GM03348 (cell line): ENCODE results near the gene SIRT5.
A peak's percentile ranks its signal among the peaks of the same experiment; 100 is the strongest.

Experiments used
- DNase-seq: peaks from one replicate; pipeline ENCODE4 v3.0.0; 2012; ENCODE audit warnings: low spot score

Gene SIRT5

GRCh38 chr6:13553646-13554045, 20.8 kb upstream of the SIRT5 start:
- DNase-seq, result no peak

GRCh38 chr6:13554929-13555333, 19.5 kb upstream of the SIRT5 start:
- peak; percentile 64 for DNase-seq

- DNase-seq, result no peak
Observed at GRCh38 chr6:13557841-13558240, 16.6 kb upstream of the SIRT5 start.

- no peak for DNase-seq
Observed at GRCh38 chr6:13558718-13559117, 15.7 kb upstream of the SIRT5 start.

- DNase-seq, result no peak
Observed at GRCh38 chr6:13559251-13559650, 15.2 kb upstream of the SIRT5 start.

GRCh38 chr6:13559968-13560650, 14.3 kb upstream of the SIRT5 start:
- no peak for DNase-seq

GRCh38 chr6:13560651-13561044, 13.8 kb upstream of the SIRT5 start:
- no peak for DNase-seq

GRCh38 chr6:13561624-13562267, 12.7 kb upstream of the SIRT5 start:
- no peak for DNase-seq

GRCh38 chr6:13563009-13563408, 11.4 kb upstream of the SIRT5 start:
- DNase-seq, result no peak

GRCh38 chr6:13565921-13566320, 8.5 kb upstream of the SIRT5 start:
- DNase-seq, result no peak

- DNase-seq, result no peak
Observed at GRCh38 chr6:13566500-13566899, 7.9 kb upstream of the SIRT5 start.

- no peak for DNase-seq
Observed at GRCh38 chr6:13568970-13569369, 5.4 kb upstream of the SIRT5 start.

GRCh38 chr6:13572240-13572639, 2.2 kb upstream of the SIRT5 start:
- no peak for DNase-seq

GRCh38 chr6:13572951-13573654, 1.3 kb upstream of the SIRT5 start:
- no peak for DNase-seq

- peak; percentile 38 for DNase-seq
Observed at GRCh38 chr6:13573669-13574110, 711 bp upstream of the SIRT5 start.

GRCh38 chr6:13574149-13574570, 241 bp upstream of the SIRT5 start:
- peak; percentile 99 for DNase-seq

GRCh38 chr6:13575377-13575775, 975 bp downstream of the SIRT5 start:
- DNase-seq, result no peak

GRCh38 chr6:13576017-13576416, 1.6 kb downstream of the SIRT5 start:
- DNase-seq, result no peak

GRCh38 chr6:13577926-13578325, 3.5 kb downstream of the SIRT5 start:
- DNase-seq, result no peak

- DNase-seq, result no peak
Observed at GRCh38 chr6:13579911-13580310, 5.5 kb downstream of the SIRT5 start.

GRCh38 chr6:13581700-13582229, 7.4 kb downstream of the SIRT5 start:
- DNase-seq, result no peak

- DNase-seq, result peak; percentile 52
Observed at GRCh38 chr6:13586603-13587542, 12.5 kb downstream of the SIRT5 start.
